OCI-M1 (cell line): ENCODE results near the gene MRPL20.

Experiments
- DNase-seq: peaks from one replicate; lab custom pipeline; 2025; lab: John Stamatoyannopoulos, UW

MRPL20 gene

GRCh38 chr1:1361233-1361981 lies 45.7 kb downstream of the MRPL20 start:
- no peak for DNase-seq

- no peak for DNase-seq
These were observed 46.5 kb downstream of the MRPL20 start for GRCh38 chr1:1360506-1361169.

- DNase-seq = no peak
These were observed 47.2 kb downstream of the MRPL20 start for GRCh38 chr1:1359664-1360468.

GRCh38 chr1:1359308-1359663 lies 47.8 kb downstream of the MRPL20 start:
- no peak for DNase-seq

GRCh38 chr1:1358433-1359271 lies 48.4 kb downstream of the MRPL20 start, which contains the start of gene MXRA8:
Gene MXRA8, minus strand, starts transcription at chr1:1358555. Its CDS starts 51 bp downstream, at chr1:1358504.
- DNase-seq = peak; percentile 49

- DNase-seq = no peak
These were observed 49.1 kb downstream of the MRPL20 start for GRCh38 chr1:1357871-1358432.

GRCh38 chr1:1356796-1357401 lies 50.2 kb downstream of the MRPL20 start:
- no peak for DNase-seq

GRCh38 chr1:1356166-1356795 lies 50.8 kb downstream of the MRPL20 start:
- DNase-seq = no peak

- DNase-seq = no peak
These were observed 51.7 kb downstream of the MRPL20 start for GRCh38 chr1:1355416-1355815.

GRCh38 chr1:1354271-1355247 lies 52.5 kb downstream of the MRPL20 start:
- DNase-seq = no peak

- DNase-seq = no peak
These were observed 53.5 kb downstream of the MRPL20 start for GRCh38 chr1:1353389-1354151.

- no peak for DNase-seq
These were observed 54.2 kb downstream of the MRPL20 start for GRCh38 chr1:1352786-1353388.
